CD1c-positive myeloid dendritic cell (primary cell): ENCODE data around the gene SYCE3.

Experiments
- DNase-seq: peaks from one replicate; pipeline ENCODE4 v3.0.0-alpha.2; 2016; ENCODE audit errors: extremely low spot score

Gene SYCE3

DNA sequence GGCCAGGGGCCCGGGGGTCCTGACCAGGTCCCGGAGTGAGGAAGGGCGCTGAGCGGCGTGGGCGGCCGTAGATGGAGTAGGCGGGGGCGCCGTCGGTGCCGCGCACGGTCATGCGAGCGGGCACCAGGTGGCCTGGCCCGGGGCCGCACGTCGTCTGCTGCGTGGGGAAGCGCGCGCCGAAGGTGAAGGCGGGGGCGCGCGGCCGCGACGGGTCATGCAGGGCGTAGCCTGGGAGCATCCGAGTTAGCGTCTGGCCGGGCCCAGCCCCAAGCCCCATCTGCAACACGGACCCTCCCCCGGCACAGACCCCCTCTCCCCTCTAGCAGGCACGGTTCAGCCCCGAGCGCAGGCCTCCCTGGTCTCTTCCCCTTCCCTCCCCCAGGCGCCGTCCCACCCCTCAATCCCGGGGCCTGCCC is 31.2 kb downstream of the SYCE3 start:
- peak; percentile 88 for DNase-seq

DNA sequence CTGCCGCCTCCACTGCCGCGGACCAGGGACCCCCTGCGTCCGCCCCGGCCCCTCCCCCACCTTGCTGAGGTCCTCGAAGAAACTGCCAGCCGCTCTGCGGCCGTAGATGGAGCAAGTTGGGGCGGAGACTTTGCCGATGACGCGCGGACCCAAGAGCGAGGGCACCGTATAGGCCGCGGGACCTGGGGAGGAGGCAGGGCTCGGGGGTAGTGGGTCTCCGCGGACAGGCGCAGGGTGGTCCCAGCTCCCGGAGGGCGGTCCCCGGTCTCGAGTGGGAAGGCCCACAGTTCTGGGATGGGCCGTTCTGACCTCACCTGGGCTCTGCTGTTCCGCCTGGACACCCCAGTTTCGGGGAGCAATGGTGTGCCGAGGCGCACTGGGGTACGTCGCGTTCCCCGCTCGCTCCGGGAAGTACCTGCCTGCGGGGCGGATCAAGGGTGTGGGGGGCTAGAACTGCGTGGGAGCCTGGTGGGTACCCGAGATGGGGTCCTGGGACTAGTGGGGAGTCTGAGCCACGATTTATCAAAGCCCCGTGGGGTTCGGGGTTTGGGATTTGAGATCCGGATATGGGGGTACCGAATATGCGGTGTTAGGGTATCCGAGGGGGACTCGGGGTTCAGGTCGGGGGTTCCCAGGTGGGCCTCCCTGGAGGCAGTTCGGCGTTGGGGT is 31.7 kb downstream of the SYCE3 start:
- DNase-seq = peak; percentile 92

DNA sequence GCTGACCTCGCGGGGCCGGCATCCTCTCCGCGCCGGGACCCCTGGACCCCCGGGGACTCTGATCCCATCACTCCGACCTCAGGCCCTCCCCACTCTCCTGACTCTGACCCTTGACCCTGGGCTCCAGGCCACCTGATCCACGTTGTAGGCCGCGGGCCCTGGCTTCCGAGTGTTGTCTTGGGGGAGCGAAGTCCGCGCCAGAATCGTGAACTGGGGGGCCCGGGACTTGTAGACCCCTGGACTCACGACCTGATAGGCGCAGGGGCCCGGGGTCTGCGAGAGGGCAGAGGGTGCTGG is 32.2 kb downstream of the SYCE3 start:
- peak; percentile 55 for DNase-seq

DNA sequence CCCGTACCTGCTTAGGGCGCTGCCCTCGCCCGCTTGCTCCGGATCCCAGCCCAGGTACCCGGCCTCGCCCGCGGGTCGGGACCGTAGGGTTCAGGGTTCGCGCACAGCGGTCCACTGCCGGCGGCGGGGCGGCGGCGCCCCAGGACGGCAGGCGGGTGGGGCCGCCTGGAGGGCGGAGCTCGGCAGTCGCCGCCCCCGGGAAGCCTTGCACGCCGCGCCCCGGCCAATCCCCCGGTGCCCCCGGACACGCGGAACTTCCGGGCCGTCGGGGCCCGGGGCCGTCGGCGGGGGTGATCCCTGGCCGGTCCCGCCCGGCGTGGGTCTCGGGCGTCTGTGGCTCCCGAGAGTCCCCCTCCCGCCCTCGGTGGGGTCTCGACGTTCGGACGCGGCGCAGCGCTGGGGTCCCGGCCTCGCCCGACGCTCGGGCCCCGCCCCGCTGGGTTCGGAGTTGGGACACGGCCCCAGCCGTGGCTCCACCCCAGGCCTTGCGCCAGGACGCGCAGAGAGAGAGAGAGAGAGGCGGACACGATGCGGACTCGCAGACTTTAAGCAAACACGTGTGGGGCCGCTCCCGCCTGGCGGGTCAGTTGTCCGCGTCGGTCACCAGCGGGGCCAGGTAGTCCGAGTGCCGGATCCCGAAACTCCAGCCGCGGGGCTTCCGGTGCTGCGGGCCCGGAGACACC is 32.7 kb downstream of the SYCE3 start, which contains the start of gene TYMP:
Gene TYMP, minus strand, starts transcription at position 116 of the 683 bp plus-strand sequence. CDS start 303 bp downstream, outside the sequence.
- DNase-seq = peak; percentile 92

DNA sequence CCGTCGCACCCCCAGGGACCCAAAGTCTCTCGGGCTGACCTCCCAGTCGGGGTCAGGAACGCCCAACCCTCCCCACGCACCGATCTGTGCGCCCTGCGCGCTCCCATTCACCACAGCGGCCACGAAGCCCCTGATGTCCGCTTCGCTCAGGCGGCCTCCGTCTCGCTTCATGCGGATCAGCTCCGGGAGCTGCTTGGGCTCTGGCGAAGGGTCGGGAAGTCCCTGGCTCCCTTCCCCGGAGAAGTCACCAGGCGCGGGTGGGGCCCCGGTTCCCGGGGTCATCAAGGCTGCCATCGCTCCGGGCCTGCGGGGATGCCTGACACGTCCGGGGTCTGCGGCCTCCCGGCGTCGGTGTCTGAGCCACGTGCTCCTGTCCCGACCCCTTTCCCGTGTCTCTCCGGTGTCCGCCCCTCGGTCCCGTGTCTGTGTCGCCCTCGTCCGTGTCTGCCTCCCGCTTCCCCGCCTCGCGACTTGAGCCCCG is 33.3 kb downstream of the SYCE3 start:
- DNase-seq = peak; percentile 34

DNA sequence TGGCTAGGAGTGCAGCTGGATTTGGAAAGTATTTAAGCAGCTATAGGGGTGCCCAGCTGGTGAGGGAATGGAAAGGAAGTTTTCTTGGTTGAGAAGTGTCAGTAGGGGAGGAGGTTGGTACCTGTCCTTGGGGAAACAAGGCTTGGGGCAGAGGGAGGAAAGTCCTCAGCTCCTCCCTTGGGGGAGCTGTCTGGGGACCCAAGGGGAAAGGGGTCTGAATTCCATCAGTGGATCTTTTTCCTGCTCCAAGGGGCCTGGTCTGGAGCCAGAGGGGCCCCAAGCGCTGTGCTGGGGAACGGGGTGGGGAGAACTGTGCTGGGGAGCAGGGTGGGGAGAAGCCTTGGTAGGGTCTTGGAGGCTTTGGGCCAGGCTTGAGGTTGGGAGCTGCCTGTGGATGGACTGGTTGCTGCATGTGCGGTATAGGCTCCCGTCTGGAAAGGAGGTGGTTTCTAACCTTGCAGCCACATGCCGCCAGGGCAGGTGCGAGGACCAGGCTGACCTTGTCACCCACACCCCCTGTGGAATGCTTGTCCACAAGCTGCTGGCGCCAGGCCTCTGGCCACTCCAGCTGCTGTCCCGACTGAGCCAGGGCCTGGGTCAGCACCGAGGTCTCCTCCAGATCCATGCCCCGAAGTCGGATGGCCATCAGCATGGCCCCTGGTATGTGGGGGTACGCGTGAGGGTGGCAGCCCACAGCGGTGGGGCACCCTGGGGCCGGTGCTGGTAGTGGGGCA is 33.9 kb downstream of the SYCE3 start:
- no peak for DNase-seq

DNA sequence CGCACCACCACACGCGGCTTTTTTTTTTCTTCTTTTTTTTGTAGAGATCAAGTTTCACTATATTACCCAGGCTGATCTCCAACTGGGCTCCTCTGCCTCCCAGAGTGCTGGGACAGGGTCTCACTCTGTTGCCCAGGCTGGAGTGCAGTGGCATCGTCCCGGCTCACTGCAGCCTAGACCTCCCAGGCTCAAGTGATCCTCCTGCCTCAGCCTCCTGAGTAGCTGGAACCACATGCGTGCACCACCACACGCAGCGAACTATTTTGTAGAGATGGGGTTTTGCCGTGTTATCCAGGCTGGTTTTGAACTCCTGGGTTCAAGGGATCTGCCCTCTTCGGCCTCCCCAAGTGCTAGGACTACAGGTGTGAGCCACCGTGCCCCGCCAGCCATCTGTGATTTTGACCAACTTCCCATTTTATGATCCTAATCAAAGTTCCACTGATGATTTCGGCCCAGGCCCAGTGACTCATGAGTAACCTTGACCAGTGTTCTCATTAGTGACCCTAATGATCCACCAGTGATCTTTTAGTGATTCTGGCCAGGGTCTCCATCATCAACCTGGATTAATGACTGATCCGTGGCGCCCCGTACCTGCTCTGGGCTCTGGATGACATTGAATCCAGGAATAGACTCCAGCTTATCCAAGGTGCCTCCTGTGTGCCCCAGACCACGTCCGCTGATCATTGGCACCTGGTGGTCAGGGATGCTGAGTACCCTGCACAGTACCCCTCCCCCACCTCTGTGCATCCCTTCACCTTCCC is 34.6 kb downstream of the SYCE3 start:
- no peak for DNase-seq

DNA sequence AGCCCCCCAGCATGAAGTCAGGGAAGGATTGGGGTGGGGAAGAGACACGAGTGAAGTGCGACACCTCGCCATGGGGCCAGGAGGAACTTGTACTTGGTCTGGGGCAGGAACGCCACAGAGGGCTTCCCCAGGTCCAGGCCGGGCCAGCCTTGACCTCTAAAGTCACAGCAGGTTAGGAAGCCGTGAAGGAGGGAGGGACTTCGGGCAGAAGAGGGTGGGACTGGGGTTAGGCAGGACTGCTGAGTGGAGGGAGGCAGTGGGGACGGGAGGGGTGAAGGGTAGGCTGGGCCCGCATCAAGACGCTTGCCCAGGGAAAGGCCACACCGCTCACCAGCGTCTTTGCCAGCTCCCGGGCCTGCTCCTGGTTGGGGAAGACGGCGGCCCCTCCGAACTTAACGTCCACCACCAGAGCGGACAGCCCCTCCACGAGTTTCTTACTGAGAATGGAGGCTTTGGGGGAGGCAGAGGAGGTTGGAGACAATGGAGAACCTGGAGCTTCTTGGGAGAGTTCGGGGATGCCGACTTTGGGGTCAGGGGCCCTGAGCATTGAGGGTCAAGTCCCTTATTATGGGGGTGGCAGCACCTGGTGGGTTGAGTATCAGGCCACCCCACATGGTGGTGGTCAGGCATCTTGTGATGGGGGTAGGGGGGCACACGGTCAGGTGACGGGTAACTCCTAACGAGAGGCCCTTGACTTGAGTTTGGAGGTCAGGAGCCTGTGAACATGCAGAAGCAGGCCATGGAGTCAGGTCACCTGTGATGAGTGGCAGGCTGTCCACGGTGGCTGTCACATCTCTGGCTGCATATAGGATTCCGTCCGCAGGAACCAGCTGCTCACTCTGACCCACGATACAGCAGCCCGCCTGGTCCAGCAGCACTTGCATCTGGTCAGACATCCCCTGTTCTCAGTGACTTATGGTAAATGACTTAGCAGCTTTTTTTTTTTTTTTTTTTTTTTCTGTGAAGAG is 35.6 kb downstream of the SYCE3 start:
- peak; percentile 71 for DNase-seq

DNA sequence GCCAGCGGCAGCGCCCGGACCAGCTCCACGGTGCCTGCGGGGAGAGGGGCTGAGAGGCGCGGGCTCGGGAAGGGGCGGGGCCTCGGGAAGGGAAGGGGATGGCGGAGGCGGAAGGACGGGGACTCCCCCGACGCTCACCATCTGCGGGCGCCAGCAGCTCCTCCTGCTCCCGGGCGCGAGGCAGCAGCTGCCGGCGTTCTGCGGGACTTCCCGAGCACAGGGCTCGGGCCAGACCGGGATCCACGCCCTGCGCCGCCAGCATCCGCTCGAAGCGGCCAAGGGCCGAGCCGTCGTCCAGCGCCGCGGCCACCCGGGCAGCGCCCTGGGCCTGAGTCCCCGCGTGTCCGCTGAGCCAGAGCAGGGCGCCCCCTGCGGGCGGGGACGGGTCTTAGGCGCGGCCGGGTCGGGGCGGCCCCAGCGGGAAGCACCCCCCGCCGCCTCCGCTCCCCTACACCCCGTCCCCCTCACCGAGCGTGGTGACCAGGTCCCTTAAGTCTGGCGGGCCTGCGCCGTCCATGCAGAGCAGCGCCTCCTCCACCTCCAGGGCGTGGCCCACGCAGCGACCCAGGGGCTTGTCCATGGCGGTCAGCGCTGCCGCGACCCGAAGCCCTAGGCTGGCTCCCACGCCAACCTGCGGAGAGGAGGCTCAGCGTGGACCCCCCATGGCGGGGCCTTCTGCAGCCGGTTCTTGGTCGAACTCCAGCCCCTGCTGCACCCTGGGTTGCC is 36.4 kb downstream of the SYCE3 start:
- DNase-seq = peak; percentile 84

DNA sequence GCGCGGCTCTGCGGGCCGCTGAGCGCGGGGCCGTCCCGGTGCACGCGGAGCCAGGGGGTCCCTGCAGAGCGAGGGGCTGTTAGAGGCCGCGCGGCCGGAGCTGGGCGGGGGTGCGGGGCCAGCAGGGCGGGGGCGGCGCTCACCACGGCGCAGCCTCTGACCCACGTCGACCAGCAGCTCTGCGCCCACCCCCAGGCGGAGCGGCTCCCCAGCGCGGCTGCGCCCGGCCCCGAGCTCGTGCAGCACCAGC is 36.9 kb downstream of the SYCE3 start:
- DNase-seq = no peak

DNA sequence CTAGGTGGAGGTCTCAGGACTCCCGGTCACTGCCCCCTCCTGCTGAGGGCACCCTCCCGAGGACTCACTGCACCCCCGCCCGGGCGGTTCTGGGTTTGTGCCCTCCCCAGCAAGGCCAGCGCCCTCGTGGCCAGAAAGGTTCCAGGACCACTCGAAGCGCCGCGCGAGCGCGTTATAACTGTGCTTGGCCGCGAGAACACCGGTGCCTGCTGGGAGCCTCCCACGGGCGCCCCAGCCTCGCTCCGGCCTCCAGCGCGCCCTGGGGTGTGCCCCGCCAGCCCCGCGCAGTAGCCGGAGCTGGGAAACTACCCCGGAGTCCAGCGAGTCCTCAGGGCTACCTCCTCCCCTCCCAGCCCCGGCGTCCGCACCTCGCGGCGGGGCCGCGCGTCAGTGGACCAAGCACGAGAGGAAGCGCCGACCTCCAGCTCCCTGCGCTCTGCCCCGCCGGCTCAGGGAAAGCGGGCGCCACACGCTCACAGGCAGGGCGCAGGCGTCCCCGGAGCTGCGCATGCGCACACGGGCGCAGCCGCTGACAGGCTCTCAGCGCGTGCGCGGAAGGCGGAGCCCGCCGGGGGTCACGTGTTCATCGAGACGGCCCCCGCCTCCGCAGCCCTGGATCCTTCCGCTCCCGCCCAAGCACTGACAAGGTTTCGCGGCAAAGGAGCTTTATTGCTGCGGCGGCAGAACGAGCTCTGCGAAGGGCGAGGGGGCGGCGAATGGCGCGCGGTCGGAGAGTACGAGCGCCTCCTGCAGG is 37.4 kb downstream of the SYCE3 start, which contains the start of gene SCO2:
Gene SCO2, minus strand, starts transcription at position 495 of the 754 bp plus-strand sequence. CDS start 1,187 bp downstream, outside the sequence.
- peak; percentile 100 for DNase-seq

DNA sequence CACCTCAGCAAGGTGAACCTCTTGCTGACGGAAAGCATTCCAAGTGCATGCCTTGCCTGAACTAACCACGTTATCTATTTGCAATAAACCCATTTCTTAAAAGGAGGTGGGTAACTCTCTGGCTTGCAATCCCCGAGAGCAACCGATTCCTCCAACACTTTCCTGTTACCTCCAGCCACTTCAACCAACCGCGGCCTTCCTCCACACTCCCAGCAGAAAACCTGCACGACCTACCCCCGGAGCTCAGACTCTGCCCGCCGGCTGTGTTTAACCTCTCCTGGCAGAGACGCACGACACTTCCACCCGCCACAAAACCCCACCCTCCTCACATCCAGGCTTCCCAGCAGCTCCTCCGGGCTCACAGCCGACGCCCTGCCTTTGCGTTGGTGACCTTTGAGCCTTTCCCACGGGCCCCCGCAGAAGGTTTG is 38.0 kb downstream of the SYCE3 start:
- no peak for DNase-seq

DNA sequence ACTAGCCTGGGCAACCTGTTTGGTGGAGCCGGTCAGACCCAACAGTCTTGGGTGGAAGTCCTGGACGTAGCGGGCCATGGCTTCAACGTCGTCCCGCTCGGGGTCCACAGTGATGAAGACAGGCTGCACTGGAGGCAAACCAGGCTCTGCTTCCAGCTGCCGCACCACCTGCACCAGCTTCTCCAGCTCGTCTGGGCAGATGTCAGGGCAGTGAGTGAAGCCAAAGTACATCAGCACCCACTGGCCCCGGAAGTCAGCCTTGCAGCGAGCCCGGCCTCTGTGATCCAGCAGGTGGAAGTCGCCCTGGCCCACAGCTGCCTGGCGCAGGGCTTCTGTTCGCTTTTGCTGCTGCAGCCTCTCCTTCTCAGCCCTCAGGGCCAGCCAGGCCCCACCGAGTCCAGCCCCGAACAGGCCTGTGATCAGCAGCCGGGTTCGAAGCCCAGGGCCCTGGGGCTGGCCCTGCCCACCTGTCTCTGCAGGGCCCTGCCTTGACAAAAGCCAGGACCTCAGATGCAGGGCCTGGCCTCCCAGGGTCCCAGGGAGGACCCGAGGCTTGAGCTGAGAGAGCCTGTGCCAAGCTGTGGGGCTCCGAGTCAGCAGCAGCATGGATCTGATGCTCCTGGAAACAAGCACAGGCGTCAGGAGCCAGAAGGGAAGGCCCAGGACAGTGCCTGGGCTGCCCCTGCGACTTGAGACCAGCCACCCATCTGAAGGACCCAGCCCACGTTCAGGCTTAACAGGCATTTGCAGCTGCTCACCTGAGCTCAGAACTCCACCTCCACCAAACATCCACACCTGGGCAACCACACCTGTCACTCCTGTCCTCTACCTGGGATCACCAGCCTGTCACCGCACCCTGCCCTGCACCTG is 38.7 kb downstream of the SYCE3 start:
- no peak for DNase-seq

DNA sequence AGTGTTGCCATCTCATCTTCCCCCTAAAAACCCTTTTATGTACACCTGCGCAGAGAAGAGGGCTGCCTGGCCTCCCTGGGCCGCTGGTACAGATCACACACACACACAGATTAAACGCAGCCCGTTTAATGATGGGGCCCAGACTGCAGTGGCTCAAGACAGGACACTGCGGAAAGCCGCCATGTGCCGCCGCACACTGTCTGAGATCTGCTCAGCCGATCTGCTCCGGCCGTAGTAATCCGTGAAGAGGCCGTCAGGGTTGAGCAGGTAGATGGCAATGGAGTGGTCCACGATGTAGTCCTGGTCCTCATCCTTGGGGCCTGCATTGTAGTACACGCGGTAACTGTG is 39.3 kb downstream of the SYCE3 start:
- no peak for DNase-seq

DNA sequence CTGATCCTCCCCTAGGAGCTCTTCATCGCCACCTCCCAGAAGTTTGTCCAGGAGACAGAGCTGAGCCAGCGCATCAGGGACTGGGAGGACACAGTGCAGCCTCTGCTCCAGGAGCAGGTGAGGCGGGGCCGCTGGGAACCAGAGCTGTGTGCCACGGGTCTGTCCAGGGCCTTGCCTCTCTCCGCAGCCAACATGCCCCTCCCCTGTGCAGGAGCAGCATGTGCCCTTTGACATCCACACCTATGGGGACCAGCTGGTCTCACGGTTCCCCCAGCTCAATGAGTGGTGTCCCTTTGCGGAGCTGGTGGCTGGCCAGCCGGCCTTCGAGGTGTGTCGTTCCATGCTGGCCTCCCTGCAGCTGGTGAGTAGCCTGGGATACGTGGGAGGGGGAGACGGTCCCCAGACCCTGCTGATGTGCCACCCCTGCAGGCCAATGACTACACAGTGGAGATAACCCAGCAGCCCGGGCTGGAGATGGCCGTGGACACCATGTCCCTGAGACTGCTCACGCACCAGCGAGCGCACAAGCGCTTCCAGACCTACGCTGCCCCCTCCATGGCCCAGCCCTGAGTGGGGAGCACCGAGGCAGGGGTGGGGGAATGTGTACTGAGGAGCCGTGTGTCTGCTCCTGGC is 39.8 kb downstream of the SYCE3 start:
- DNase-seq = no peak

DNA sequence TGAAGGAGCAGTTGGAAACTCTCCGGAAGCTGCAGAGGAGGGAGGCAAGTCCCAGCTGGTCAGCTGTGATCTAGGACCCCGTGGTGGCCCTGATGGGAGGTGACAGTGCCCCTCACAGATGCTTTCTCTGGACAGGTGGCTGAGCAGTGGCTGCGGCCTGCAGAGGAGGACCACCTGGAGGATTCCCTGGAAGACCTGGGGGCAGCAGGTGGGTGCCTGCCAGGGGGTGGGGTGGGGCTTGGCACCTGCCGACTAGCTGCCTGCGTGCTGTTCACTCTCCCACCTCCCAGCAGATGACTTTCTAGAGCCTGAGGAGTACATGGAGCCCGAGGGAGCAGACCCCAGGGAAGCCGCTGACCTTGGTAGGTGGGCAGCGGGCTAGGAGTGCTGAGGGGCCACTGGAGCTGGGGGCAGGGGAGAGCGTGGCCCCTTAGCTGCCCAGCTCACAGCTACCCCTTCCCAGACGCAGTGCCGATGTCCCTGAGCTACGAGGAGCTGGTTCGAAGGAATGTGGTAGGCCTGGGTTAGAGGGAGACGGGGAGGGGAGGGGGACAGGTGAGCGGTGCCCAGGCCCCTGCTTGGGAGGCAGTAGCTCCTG is 40.4 kb downstream of the SYCE3 start:
- DNase-seq = no peak

DNA sequence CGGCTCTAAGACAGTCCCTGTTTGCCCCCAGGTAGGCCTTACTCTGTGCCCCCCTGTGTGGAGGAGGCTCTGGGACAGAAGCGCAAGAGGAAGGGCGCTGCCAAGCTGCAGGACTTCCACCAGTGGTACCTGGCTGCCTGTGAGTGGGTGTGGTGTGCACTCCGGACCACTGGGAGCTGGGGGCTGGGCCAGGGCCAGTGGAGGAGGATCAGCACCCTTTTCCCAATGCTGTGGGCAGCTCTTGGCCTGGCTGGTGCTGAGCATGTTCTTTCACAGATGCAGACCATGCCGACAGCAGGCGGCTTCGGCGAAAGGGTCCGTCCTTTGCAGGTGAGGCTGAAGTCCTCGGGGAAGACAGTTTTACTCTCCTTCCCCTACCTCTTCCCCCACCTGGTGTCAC is 41.0 kb downstream of the SYCE3 start:
- DNase-seq = no peak
